Right lobe of liver (tissue), 6 donors: ENCODE results near the gene GPC5. TPM values are rescaled to one million over a fixed set of nuclear protein-coding genes. Genes with fewer than 3 reads are reported as not detected.

Experiments
- ATAC-seq, 4 donors: fragments of 200-7000 bp; cut with Tn5 transposase; one replicate each; pipeline ENCODE4 v1.9.1; 2020; ENCODE audit warnings: mild to moderate bottlenecking in 4 of 4, moderate library complexity in 4 of 4
- DNase-seq, 3 donors: peaks; one replicate each; pipeline ENCODE4 v3.0.0-alpha.2; 2020
- H3K27ac ChIP-seq, 3 donors: fragments of 200-600 bp; one replicate each; pipeline ENCODE4 v1.8.0; 2022
- H3K27me3 ChIP-seq, 2 donors: fragments of 200-600 bp; one replicate each; pipeline ENCODE4 v1.8.0; 2022
- H3K36me3 ChIP-seq, 4 donors: fragments of 200-600 bp; sonication (generic) in 1 of 4; one replicate each; pipeline versions ENCODE4 v1.5.1 to v1.8.0; 2017 to 2022; ENCODE audit warnings: control low read depth in 1 of 4
- H3K4me1 ChIP-seq, 4 donors: fragments of 200-600 bp; sonication (generic) in 1 of 4; one replicate each; pipeline versions ENCODE4 v1.5.1 to v1.8.0; 2017 to 2022; ENCODE audit warnings: control low read depth in 1 of 4
- H3K4me3 ChIP-seq, 3 donors: fragments of 200-600 bp; one replicate each; pipeline ENCODE4 v1.8.0; 2022
- H3K9me3 ChIP-seq, 4 donors: fragments of 200-600 bp; sonication (generic) in 1 of 4; one replicate each; pipeline versions ENCODE4 v1.5.1 to v1.8.0; 2017 to 2022; ENCODE audit warnings: control low read depth in 1 of 4
- POLR2A ChIP-seq: fragments of 450-650 bp; IDR thresholded peaks from one replicate; pipeline ENCODE4 v1.6.1; 2017; ENCODE audit warnings: antibody characterized with exemption, mild to moderate bottlenecking
- WGBS: methylation state at CpG from one replicate; pipeline ENCODE4 v1.1.6; 2018; ENCODE audit warnings: low coverage, low lambda C conversion rate; ENCODE audit not compliant: insufficient coverage; ENCODE audit errors: missing lambda C conversion rate; 5-methylcytosine and 5-hydroxymethylcytosine counted together
- intact Hi-C, 2 donors: fragments of 100-400 bp; cut with DNase I; formaldehyde crosslinking; loops; one replicate each; pipeline versions ENCODE4 v1.11.2 to v1.14.1; 2022
- total RNA-seq, 6 experiments: library from RNA; depleted of rRNA in 2 of 6; stranded (reverse); fragments of >200 nt in 2 of 6; fragmentation: NEBNext Ultra II Directional in 3 of 6; extraction: Animal tissue kit (Norgen Biotek cat#: 25700) in 3 of 6; gene quantifications; one replicate each; pipeline versions ENCODE4 v1.1.0 to v1.2.4, GENCODE V29; 2016 to 2023
- TF ChIP-seq, protein P1 (sequence below), 4 donors: fragments of 200-600 bp in 3 of 4; fragments of 450-650 bp in 1 of 4; IDR thresholded peaks; one replicate each; pipeline versions ENCODE4 v1.5.1 to v1.8.0; 2016 to 2022; ENCODE audit warnings: antibody characterized with exemption in 4 of 4, mild to moderate bottlenecking in 2 of 4
- donor health status: DM: no; HTN: yes; CAD: no.
- donor health status: DM: no; HTN: no; CAD: no.
- donor health status: DM: no; HTN: no; CAD: no.
- donor health status: DM: no; HTN: yes; CAD: no.
- donor health status: DM: no; HTN: yes; CAD: no.

GPC5 gene
- total RNA-seq, 6 experiments from 2014 or later = 0.12 to 0.99 (median 0.66) TPM

DNA sequence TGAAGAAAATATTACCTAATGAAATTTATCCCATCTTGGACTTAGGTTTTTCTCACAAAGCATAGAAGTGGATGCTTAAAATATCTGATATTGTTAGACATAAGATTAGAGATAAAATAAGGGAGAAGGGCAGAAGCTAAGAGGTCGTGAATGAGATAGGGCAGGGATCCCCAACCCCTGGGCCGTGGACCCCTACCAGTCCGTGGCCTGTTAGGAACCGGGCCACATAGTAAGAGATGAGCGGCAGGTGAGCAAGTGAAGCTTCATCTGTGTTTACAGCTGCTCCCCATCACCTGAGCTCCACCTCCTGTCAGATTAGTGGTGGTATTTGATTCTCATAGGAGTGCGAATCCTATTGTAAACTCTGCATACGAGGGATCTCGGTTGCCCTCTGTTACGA lies 202.9 kb downstream of the GPC5 start:
- Histone ChIP-seq H3K36me3 (no peaks in the 10 kb centered on the region), H3K27ac (no peak overlapping the region), H3K27me3 (no peaks in the 10 kb centered on the region), H3K4me3 (no peak overlapping the region), H3K9me3 (no peaks in the 10 kb centered on the region), H3K4me1 (no peaks in the 10 kb centered on the region)
- TF ChIP-seq POLR2A = no peak
- TF ChIP-seq, protein P1, sequence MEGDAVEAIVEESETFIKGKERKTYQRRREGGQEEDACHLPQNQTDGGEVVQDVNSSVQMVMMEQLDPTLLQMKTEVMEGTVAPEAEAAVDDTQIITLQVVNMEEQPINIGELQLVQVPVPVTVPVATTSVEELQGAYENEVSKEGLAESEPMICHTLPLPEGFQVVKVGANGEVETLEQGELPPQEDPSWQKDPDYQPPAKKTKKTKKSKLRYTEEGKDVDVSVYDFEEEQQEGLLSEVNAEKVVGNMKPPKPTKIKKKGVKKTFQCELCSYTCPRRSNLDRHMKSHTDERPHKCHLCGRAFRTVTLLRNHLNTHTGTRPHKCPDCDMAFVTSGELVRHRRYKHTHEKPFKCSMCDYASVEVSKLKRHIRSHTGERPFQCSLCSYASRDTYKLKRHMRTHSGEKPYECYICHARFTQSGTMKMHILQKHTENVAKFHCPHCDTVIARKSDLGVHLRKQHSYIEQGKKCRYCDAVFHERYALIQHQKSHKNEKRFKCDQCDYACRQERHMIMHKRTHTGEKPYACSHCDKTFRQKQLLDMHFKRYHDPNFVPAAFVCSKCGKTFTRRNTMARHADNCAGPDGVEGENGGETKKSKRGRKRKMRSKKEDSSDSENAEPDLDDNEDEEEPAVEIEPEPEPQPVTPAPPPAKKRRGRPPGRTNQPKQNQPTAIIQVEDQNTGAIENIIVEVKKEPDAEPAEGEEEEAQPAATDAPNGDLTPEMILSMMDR (IDR thresholded peaks at IDR 0.05) = no peak
- DNase-seq = no peak
- no peak for ATAC-seq
- WGBS = 81% methylated on average over 9 of the region's 9 CpGs
- intact Hi-C loops = no loop called here

DNA sequence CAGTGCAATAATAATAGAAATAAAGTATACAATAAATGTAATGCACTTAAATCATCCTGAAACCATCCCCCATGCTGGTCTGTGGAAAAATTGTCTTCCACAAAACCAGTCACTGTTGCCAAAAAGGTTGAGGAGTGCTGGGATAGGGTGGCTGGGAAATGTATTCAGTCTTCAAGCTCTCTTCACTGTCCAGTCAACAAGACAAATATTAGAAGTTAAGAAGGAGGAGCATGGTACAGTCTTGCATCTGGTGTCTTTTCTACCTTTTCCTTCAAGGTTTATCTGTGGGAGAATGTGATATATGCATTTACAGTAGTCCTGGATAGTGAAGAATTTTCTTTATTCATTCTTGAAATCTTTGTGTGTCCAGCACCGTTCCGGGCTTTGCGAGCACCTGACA lies 203.4 kb downstream of the GPC5 start:
- no peak for DNase-seq
- WGBS = 61% methylated on average over 3 of the region's 3 CpGs
- no peak for ATAC-seq
- H3K27me3 ChIP-seq = no peaks in the 10 kb centered on the region
- no peak for TF ChIP-seq POLR2A
- TF ChIP-seq, protein P1 (IDR thresholded peaks at IDR 0.05) = no peak
- no peak overlapping the region for H3K27ac ChIP-seq
- H3K4me3 ChIP-seq = no peak overlapping the region
- no peaks in the 10 kb centered on the region for H3K9me3 ChIP-seq
- H3K36me3 ChIP-seq = no peaks in the 10 kb centered on the region
- H3K4me1 ChIP-seq = no peaks in the 10 kb centered on the region
- intact Hi-C loops = no loop called here

GRCh38 chr13:91609353-91609752 lies 210.9 kb downstream of the GPC5 start:
- Histone ChIP-seq H3K4me1 (no peaks in the 10 kb centered on the region), H3K36me3 (no peaks in the 10 kb centered on the region), H3K9me3 (no peaks in the 10 kb centered on the region), H3K27me3 (no peaks in the 10 kb centered on the region), H3K4me3 (no peak overlapping the region), H3K27ac (no peak overlapping the region)
- no peak for TF ChIP-seq POLR2A
- TF ChIP-seq, protein P1 (IDR thresholded peaks at IDR 0.05) = no peak
- WGBS = 48% methylated on average over 3 of the region's 3 CpGs
- intact Hi-C loops = no loop called here
- DNase-seq = no peak
- ATAC-seq = no peak

- Histone ChIP-seq H3K4me3 (no peak overlapping the region), H3K4me1 (no peaks in the 10 kb centered on the region), H3K9me3 (no peaks in the 10 kb centered on the region), H3K27ac (no peak overlapping the region), H3K27me3 (no peaks in the 10 kb centered on the region), H3K36me3 (no peaks in the 10 kb centered on the region)
- DNase-seq (no peak), ATAC-seq (no peak)
- WGBS = 68% methylated on average over 3 of the region's 3 CpGs
- intact Hi-C loops = no loop called here
- TF ChIP-seq POLR2A = no peak
- TF ChIP-seq, protein P1 (IDR thresholded peaks at IDR 0.05) = no peak
Observed at GRCh38 chr13:91618315-91618714, 219.9 kb downstream of the GPC5 start.

DNA sequence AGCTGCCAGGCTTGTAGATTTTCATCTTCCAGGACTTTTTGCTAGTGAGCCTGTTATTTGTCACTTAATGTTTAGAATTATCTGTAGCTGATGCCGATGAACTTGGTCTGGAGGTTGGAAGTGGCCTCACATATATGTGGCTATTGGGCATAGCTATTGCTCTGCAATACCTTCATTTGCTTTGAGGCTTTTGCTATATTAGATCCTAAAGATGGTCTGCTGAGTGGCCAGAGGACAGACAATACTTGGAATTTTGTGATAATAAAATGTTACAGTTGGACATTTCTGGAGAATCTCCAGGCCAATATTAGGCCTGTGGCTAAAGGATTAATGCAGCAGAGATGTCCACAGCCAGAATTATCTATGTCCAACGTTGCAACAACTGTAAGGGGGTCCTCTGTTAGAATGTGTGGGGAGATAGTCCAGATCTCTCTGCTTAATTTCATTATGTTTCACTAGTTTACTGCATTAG lies 222.3 kb downstream of the GPC5 start:
- TF ChIP-seq POLR2A = no peak
- TF ChIP-seq, protein P1 (IDR thresholded peaks at IDR 0.05) = no peak
- DNase-seq = no peak
- no peak overlapping the region for H3K27ac ChIP-seq
- ATAC-seq = no peak
- H3K4me1 ChIP-seq = no peaks in the 10 kb centered on the region
- no peak overlapping the region for H3K4me3 ChIP-seq
- no peaks in the 10 kb centered on the region for H3K9me3 ChIP-seq
- intact Hi-C loops = no loop called here
- WGBS = 44% methylated on average over 2 of the region's 2 CpGs
- no peaks in the 10 kb centered on the region for H3K36me3 ChIP-seq
- H3K27me3 ChIP-seq = no peaks in the 10 kb centered on the region
